CD4-positive, alpha-beta memory T cell (primary cell): Measurements from ENCODE around the gene ZNF653. TPM values are rescaled to one million over a fixed set of nuclear protein-coding genes. Genes with fewer than 3 reads are reported as not detected.

ENCODE experiments used
- CTCF ChIA-PET: fragments of 350-600 bp; sonication (Branson Sonifier 250); formaldehyde crosslinking; loops from one replicate; lab custom pipeline; 2021; ENCODE audit warnings: inconsistent platforms; ENCODE audit not compliant: partially characterized antibody; lab: Charles Lee
- POLR2A ChIA-PET: fragments of 350-600 bp; sonication (Branson Sonifier 250); formaldehyde crosslinking; loops from one replicate; lab custom pipeline; 2021; ENCODE audit not compliant: partially characterized antibody; lab: Charles Lee
- DNase-seq, 5 donors: peaks; one replicate each; pipeline versions ENCODE4 v3.0.0 to v3.0.0-alpha.2; 2020 to 2022; ENCODE audit warnings: mixed read lengths in 1 of 5
- H3K27ac ChIP-seq: one replicate; pipeline ENCODE4 v1.7.0; 2013; ENCODE audit warnings: low read depth, low read length
- H3K27me3 ChIP-seq: 2 replicates; pipeline ENCODE4 v1.7.0; 2013; ENCODE audit warnings: mild to moderate bottlenecking, low read length, moderate library complexity; ENCODE audit not compliant: insufficient read depth
- H3K36me3 ChIP-seq: 2 replicates; pipeline ENCODE4 v1.7.0; 2013; ENCODE audit warnings: mild to moderate bottlenecking, low read length, moderate library complexity; ENCODE audit not compliant: insufficient read depth
- H3K4me1 ChIP-seq: 2 replicates; pipeline ENCODE4 v1.7.0; 2013; ENCODE audit warnings: mild to moderate bottlenecking, low read length, moderate library complexity; ENCODE audit not compliant: insufficient read depth
- H3K4me3 ChIP-seq, 2 donors: one replicate each; pipeline ENCODE4 v1.7.0; 2013; ENCODE audit warnings: low read length in 2 of 2, mild to moderate bottlenecking in 1 of 2
- H3K9me3 ChIP-seq, 2 donors: one replicate each; pipeline ENCODE4 v1.7.0; 2013; ENCODE audit warnings: low read length in 2 of 2, control low read depth in 1 of 2; ENCODE audit not compliant: control insufficient read depth in 1 of 2
- H3K27ac Mint-ChIP-seq, 7 donors: one replicate each; pipeline ENCODE4 v1.8.0; 2020 to 2021; ENCODE audit warnings: mixed read lengths in 7 of 7, mild to moderate bottlenecking in 6 of 7, inconsistent platforms in 3 of 7, moderate library complexity in 3 of 7
- H3K27me3 Mint-ChIP-seq, 2 donors: one replicate each; pipeline ENCODE4 v1.8.0; 2020 to 2021; ENCODE audit warnings: mixed read lengths in 2 of 2
- H3K36me3 Mint-ChIP-seq, 2 donors: one replicate each; pipeline ENCODE4 v1.8.0; 2020 to 2021; ENCODE audit warnings: mixed read lengths in 2 of 2, inconsistent platforms in 1 of 2, mild to moderate bottlenecking in 1 of 2
- H3K4me1 Mint-ChIP-seq, 4 donors: one replicate each; pipeline ENCODE4 v1.8.0; 2020 to 2021; ENCODE audit warnings: mixed read lengths in 4 of 4, mild to moderate bottlenecking in 1 of 4
- H3K4me3 Mint-ChIP-seq, 8 donors: one replicate each; pipeline ENCODE4 v1.8.0; 2020 to 2021; ENCODE audit warnings: mixed read lengths in 8 of 8, mild to moderate bottlenecking in 7 of 8, moderate library complexity in 6 of 8, inconsistent platforms in 3 of 8
- H3K9me3 Mint-ChIP-seq, 8 donors: one replicate each; pipeline ENCODE4 v1.8.0; 2020 to 2021; ENCODE audit warnings: mixed read lengths in 8 of 8, mild to moderate bottlenecking in 5 of 8, inconsistent platforms in 3 of 8, moderate library complexity in 1 of 8
- intact Hi-C: fragments of 100-400 bp; cut with micrococcal nuclease; formaldehyde crosslinking; loops from one replicate; pipeline ENCODE4 v1.15.1; 2023
- polyA plus RNA-seq, 2 donors: library from polyadenylated mRNA; unstranded; fragments of 300-500 nt; fragmentation: Illumina TruSeq; gene quantifications; one replicate each; pipeline ENCODE4 v1.2.3, GENCODE V29; 2021
- total RNA-seq, 2 experiments: library from RNA; stranded (reverse); gene quantifications; one replicate each; pipeline ENCODE4 v1.2.3, GENCODE V29; 2021

ZNF653 gene
- total and polyA plus RNA-seq, 4 experiments from 2014 or later: 2.0 to 24.7 (median 13.5) TPM

GRCh38 chr19:11513946-11514345 lies 8.3 kb upstream of the ZNF653 start:
- Mint-ChIP-seq H3K27me3 (no peaks in the 10 kb centered on the region), H3K4me1 (peaks cover 0 to 3% (median 0%) of the 10 kb centered on the region in 4 donors), H3K4me3 (no peak overlapping the region), H3K36me3 (peaks cover 15 to 37% of the 10 kb centered on the region in 2 donors), H3K9me3 (no peaks in the 10 kb centered on the region), H3K27ac (peak overlapping the region in 1 of 7 donors; percentile 57)
- DNase-seq: no peak
- Histone ChIP-seq H3K4me3 (no peak overlapping the region), H3K27ac (no peak overlapping the region), H3K27me3 (no peaks in the 10 kb centered on the region), H3K9me3 (no peaks in the 10 kb centered on the region), H3K36me3 (peaks cover 12% of the 10 kb centered on the region), H3K4me1 (no peaks in the 10 kb centered on the region)
- CTCF ChIA-PET: no interaction called here
- intact Hi-C loops: no loop called here
- POLR2A ChIA-PET: no interaction called here

GRCh38 chr19:11510444-11510843 lies 4.8 kb upstream of the ZNF653 start:
- Histone ChIP-seq H3K9me3 (no peaks in the 10 kb centered on the region), H3K4me3 (no peak overlapping the region), H3K27me3 (no peaks in the 10 kb centered on the region), H3K27ac (no peak overlapping the region), H3K36me3 (peaks cover 9% of the 10 kb centered on the region), H3K4me1 (peaks cover 6% of the 10 kb centered on the region)
- CTCF ChIA-PET: no interaction called here
- intact Hi-C loops: no loop called here
- Mint-ChIP-seq H3K4me3 (no peak overlapping the region), H3K9me3 (no peaks in the 10 kb centered on the region), H3K4me1 (peaks cover 2 to 13% (median 5%) of the 10 kb centered on the region in 4 donors), H3K27ac (no peak overlapping the region), H3K36me3 (peaks cover 10 to 26% of the 10 kb centered on the region in 2 donors), H3K27me3 (no peaks in the 10 kb centered on the region)
- POLR2A ChIA-PET: no interaction called here
- DNase-seq: no peak

GRCh38 chr19:11507370-11508078 lies 1.9 kb upstream of the ZNF653 start:
- Mint-ChIP-seq H3K9me3 (no peaks in the 10 kb centered on the region), H3K27me3 (no peaks in the 10 kb centered on the region), H3K4me3 (peak overlapping the region in 4 of 8 donors; percentile 15 to 54 (median 38)), H3K27ac (peak overlapping the region in 4 of 7 donors; percentile 8 to 60 (median 57)), H3K36me3 (peaks cover 5 to 18% of the 10 kb centered on the region in 2 donors), H3K4me1 (peaks cover 8 to 24% (median 16%) of the 10 kb centered on the region in 4 donors)
- intact Hi-C loops: no loop called here
- ChIA-PET CTCF (no interaction called here), POLR2A (interaction anchor here (1.7 to 2.5 kb wide), 2 partner anchors 21 to 22 kb away, joined by 4 to 11 read pairs; partner anchors contain the start of gene ECSIT)
- no peak overlapping the region for H3K27ac ChIP-seq
- no peaks in the 10 kb centered on the region for H3K9me3 ChIP-seq
- H3K36me3 ChIP-seq: peaks cover 5% of the 10 kb centered on the region
- no peak for DNase-seq
- H3K27me3 ChIP-seq: no peaks in the 10 kb centered on the region
- no peak overlapping the region for H3K4me3 ChIP-seq
- peaks cover 14% of the 10 kb centered on the region for H3K4me1 ChIP-seq

DNA sequence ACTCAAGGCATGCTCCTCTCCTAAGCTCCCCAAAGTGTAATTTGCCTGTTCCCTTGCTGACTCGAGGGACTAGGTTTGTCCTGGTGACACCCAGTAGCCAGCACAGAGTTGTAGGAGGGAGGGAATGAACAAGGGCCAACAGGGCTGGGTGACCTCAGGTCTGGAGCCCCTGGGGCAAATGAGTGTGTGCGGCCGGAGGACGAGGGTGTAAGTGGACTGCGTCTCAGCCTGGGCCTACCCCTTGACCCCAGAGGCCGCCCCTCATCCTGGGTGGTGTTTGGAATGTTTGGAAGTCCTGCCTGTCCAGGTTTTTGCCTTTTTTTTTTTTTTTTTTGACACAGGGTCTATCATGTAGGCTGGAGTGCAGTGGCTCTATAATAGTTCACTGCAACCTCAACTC lies 1.3 kb upstream of the ZNF653 start:
- no peak overlapping the region for H3K4me3 ChIP-seq
- peaks cover 8 to 24% (median 16%) of the 10 kb centered on the region in 4 donors for H3K4me1 Mint-ChIP-seq
- POLR2A ChIA-PET: interaction anchor here (2.5 kb wide), 1 partner anchor 22 kb away, joined by 11 read pairs; the partner anchor contains the start of gene ECSIT
- no peaks in the 10 kb centered on the region for H3K9me3 Mint-ChIP-seq
- H3K27me3 ChIP-seq: no peaks in the 10 kb centered on the region
- peaks cover 5% of the 10 kb centered on the region for H3K36me3 ChIP-seq
- H3K27ac ChIP-seq: no peak overlapping the region
- no peaks in the 10 kb centered on the region for H3K27me3 Mint-ChIP-seq
- peak overlapping the region in 3 of 7 donors; percentile 57 to 67 (median 60) for H3K27ac Mint-ChIP-seq
- no peaks in the 10 kb centered on the region for H3K9me3 ChIP-seq
- CTCF ChIA-PET: no interaction called here
- peaks cover 14% of the 10 kb centered on the region for H3K4me1 ChIP-seq
- peak overlapping the region; percentile 40 to 92 (median 74) for H3K4me3 Mint-ChIP-seq
- intact Hi-C loops: no loop called here
- no peak for DNase-seq
- peaks cover 5 to 16% of the 10 kb centered on the region in 2 donors for H3K36me3 Mint-ChIP-seq

DNA sequence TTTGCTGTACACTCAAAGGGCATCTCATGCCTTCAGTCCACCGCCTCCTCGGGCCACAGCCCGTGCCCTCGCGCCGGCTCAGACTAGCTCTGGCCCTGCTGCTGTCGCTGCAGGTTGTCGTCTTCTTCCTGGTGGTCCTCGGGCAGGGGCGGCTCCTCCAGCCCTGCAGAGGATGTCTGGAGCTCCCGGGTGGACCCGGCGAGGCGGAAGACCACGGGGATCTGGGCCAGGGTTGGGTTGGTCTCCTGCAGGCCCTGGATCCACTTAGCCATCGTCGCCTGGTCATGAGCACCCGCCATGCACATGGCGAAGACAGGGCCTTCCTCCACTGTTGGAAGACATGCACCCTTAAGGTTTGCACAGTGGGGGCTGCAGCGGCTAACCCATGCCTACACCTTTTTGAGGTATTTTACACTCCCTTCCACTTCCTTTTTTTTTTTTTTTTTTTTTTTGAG lies 489 bp upstream of the ZNF653 start:
- Mint-ChIP-seq H3K27me3 (no peaks in the 10 kb centered on the region), H3K36me3 (peaks cover 2 to 15% of the 10 kb centered on the region in 2 donors), H3K9me3 (no peaks in the 10 kb centered on the region), H3K4me3 (peak overlapping the region; percentile 86 to 94 (median 91)), H3K4me1 (peaks cover 10 to 24% (median 17%) of the 10 kb centered on the region in 4 donors), H3K27ac (peak overlapping the region in 6 of 7 donors; percentile 66 to 98 (median 97))
- intact Hi-C loops: no loop called here
- no peaks in the 10 kb centered on the region for H3K27me3 ChIP-seq
- H3K4me1 ChIP-seq: peaks cover 14% of the 10 kb centered on the region
- no peak for DNase-seq
- CTCF ChIA-PET: no interaction called here
- H3K4me3 ChIP-seq: peak overlapping the region; percentile 52 to 71
- no peaks in the 10 kb centered on the region for H3K9me3 ChIP-seq
- H3K27ac ChIP-seq: peak overlapping the region; percentile 95
- POLR2A ChIA-PET: interaction anchor here (0.6 to 2.5 kb wide), 6 partner anchors 9 to 1671 kb away, joined by 3 to 11 read pairs (median 4); partner anchors contain the start of genes ECSIT, ELOF1 and SWSAP1
- peaks cover 2% of the 10 kb centered on the region for H3K36me3 ChIP-seq

DNA sequence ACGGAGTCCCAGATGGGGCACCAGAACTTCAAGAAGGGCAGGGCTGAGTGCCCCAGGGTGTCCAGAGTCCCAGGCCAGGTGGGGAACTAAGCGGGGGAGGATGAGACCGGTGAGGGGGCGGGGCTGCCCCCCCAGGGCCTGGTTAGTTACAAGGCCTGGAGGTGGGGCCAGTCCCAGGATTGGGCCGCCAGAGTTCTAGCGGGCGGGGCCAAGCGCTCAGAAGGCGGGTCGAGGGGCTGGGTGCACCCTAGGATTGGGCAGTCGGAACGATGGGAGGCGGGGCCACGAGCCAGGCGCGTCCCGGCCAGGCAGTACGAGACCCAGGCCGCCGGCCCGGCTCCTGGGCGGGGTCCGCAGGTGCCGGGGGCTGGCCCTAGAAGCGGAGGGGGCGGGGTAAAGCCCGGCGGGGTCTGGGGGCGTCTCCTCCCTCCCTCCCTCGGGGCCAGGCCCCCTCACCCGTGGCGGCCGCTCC lies 571 bp downstream of the ZNF653 start:
- CTCF ChIA-PET: interaction anchor here (1.2 to 1.4 kb wide), 2 partner anchors 23 to 24 kb away, joined by 3 to 7 read pairs; partner anchors contain the start of gene ECSIT
- no peaks in the 10 kb centered on the region for H3K36me3 ChIP-seq
- Mint-ChIP-seq H3K4me3 (peak overlapping the region; percentile 79 to 94 (median 86)), H3K9me3 (no peaks in the 10 kb centered on the region), H3K4me1 (peaks cover 15 to 28% (median 18%) of the 10 kb centered on the region in 4 donors), H3K27me3 (no peaks in the 10 kb centered on the region), H3K27ac (peak overlapping the region; percentile 88 to 94 (median 92)), H3K36me3 (peaks cover 2 to 11% of the 10 kb centered on the region in 2 donors)
- H3K27ac ChIP-seq: peak overlapping the region; percentile 95
- no peaks in the 10 kb centered on the region for H3K9me3 ChIP-seq
- peaks cover 14% of the 10 kb centered on the region for H3K4me1 ChIP-seq
- POLR2A ChIA-PET: interaction anchor here (1.2 to 2.5 kb wide), 2 partner anchors 24 to 54 kb away, joined by 6 to 11 read pairs; partner anchors contain the start of genes ECSIT and ELOF1
- no peaks in the 10 kb centered on the region for H3K27me3 ChIP-seq
- H3K4me3 ChIP-seq: peak overlapping the region; percentile 59 to 71
- intact Hi-C loops: loop anchor here (1.0 kb wide), 5 partner anchors 23 to 131 kb away; partner anchors contain the start of genes ECSIT, ELOF1, ODAD3 and PRKCSH
- DNase-seq: peak; percentile 95 to 97 (median 96)
